Activated CD4-positive, alpha-beta memory T cell treated with anti-CD3 and anti-CD28 coated beads, Interleukin-2, amount 10 ng/mL, durations not matched to agents 7 days and 5 days (primary cell): Measurements from ENCODE around the gene EMD. TPM values are rescaled to one million over a fixed set of nuclear protein-coding genes. Genes with fewer than 3 reads are reported as not detected.

Source experiments
- CTCF ChIA-PET: fragments of 350-600 bp; sonication (Branson Sonifier 250); formaldehyde crosslinking; loops from one replicate; lab custom pipeline; 2021; ENCODE audit warnings: antibody characterized with exemption, inconsistent platforms; lab: Charles Lee
- POLR2A ChIA-PET: fragments of 350-600 bp; sonication (Branson Sonifier 250); formaldehyde crosslinking; loops from one replicate; lab custom pipeline; 2021; ENCODE audit warnings: antibody characterized with exemption; lab: Charles Lee
- DNase-seq: peaks from one replicate; pipeline ENCODE4 v3.0.0-alpha.2; 2020
- H3K27ac Mint-ChIP-seq: one replicate; pipeline ENCODE4 v1.8.0; 2021; ENCODE audit warnings: mild to moderate bottlenecking, mixed read lengths
- H3K27me3 Mint-ChIP-seq: one replicate; pipeline ENCODE4 v1.8.0; 2021; ENCODE audit warnings: mixed read lengths
- H3K36me3 Mint-ChIP-seq: one replicate; pipeline ENCODE4 v1.8.0; 2021; ENCODE audit warnings: low read depth, mixed read lengths
- H3K4me1 Mint-ChIP-seq: one replicate; pipeline ENCODE4 v1.8.0; 2021; ENCODE audit warnings: mixed read lengths
- H3K4me3 Mint-ChIP-seq: one replicate; pipeline ENCODE4 v1.8.0; 2021; ENCODE audit warnings: mild to moderate bottlenecking, mixed read lengths
- H3K9me3 Mint-ChIP-seq: one replicate; pipeline ENCODE4 v1.8.0; 2021; ENCODE audit warnings: mixed read lengths
- total RNA-seq, 2 experiments: library from RNA; stranded (reverse); gene quantifications; one replicate each; pipeline ENCODE4 v1.2.3, GENCODE V29; 2021

The EMD gene
- total RNA-seq, 2 experiments from 2014 or later, result 65.5 to 66.0 TPM

- DNase-seq, result no peak
- POLR2A ChIA-PET, result interaction anchor here (7.2 kb wide), 1 partner anchor 8 kb away, joined by 103 read pairs; the partner anchor contains the start of genes DNASE1L1 and TAFAZZIN
- Mint-ChIP-seq H3K4me1 (peaks cover 12% of the 10 kb centered on the region), H3K36me3 (peaks cover 36% of the 10 kb centered on the region), H3K4me3 (no peak overlapping the region), H3K27me3 (no peaks in the 10 kb centered on the region), H3K27ac (no peak overlapping the region), H3K9me3 (no peaks in the 10 kb centered on the region)
- CTCF ChIA-PET, result no interaction called here
These were observed 24.1 kb downstream of the EMD start for GRCh38 chrX:154403192-154403591.

GRCh38 chrX:154403858-154404257 is 24.8 kb downstream of the EMD start:
- Mint-ChIP-seq H3K9me3 (no peaks in the 10 kb centered on the region), H3K4me3 (no peak overlapping the region), H3K27me3 (no peaks in the 10 kb centered on the region), H3K4me1 (peaks cover 16% of the 10 kb centered on the region), H3K36me3 (peaks cover 33% of the 10 kb centered on the region), H3K27ac (no peak overlapping the region)
- DNase-seq, result no peak
- ChIA-PET CTCF (no interaction called here), POLR2A (no interaction called here)

- DNase-seq, result no peak
- Mint-ChIP-seq H3K4me1 (peaks cover 14% of the 10 kb centered on the region), H3K4me3 (no peak overlapping the region), H3K36me3 (peaks cover 25% of the 10 kb centered on the region), H3K9me3 (no peaks in the 10 kb centered on the region), H3K27ac (no peak overlapping the region), H3K27me3 (no peaks in the 10 kb centered on the region)
- ChIA-PET CTCF (no interaction called here), POLR2A (no interaction called here)
These were observed 25.6 kb downstream of the EMD start for GRCh38 chrX:154404625-154405192.

- H3K4me1 Mint-ChIP-seq, result peaks cover 18% of the 10 kb centered on the region
- no peaks in the 10 kb centered on the region for H3K27me3 Mint-ChIP-seq
- H3K9me3 Mint-ChIP-seq, result no peaks in the 10 kb centered on the region
- H3K36me3 Mint-ChIP-seq, result peaks cover 15% of the 10 kb centered on the region
- peak overlapping the region; percentile 61 for H3K4me3 Mint-ChIP-seq
- CTCF ChIA-PET, result no interaction called here
- no peak for DNase-seq
- no peak overlapping the region for H3K27ac Mint-ChIP-seq
- POLR2A ChIA-PET, result interaction anchor here (4.6 kb wide), 1 partner anchor 9 kb away, joined by 103 read pairs; the partner anchor contains the start of gene RPL10
These were observed 29.6 kb downstream of the EMD start for GRCh38 chrX:154408659-154409221.

- peak within 1 kb of the TSS; percentile 61 for H3K4me3 Mint-ChIP-seq
- no peaks in the 10 kb centered on the region for H3K9me3 Mint-ChIP-seq
- no peak for DNase-seq
- peak within 1 kb of the TSS; percentile 67 for H3K27ac Mint-ChIP-seq
- CTCF ChIA-PET, result interaction anchor here (1.6 kb wide), 1 partner anchor 11 kb away, joined by 5 read pairs; the partner anchor contains the start of gene RPL10
- peaks cover 18% of the 10 kb centered on the region for H3K36me3 Mint-ChIP-seq
- peaks cover 18% of the 10 kb centered on the region for H3K4me1 Mint-ChIP-seq
- H3K27me3 Mint-ChIP-seq, result no peaks in the 10 kb centered on the region
- POLR2A ChIA-PET, result interaction anchor here (1.0 to 4.8 kb wide), 4 partner anchors 10 to 107 kb away, joined by 4 to 103 read pairs (median 22); partner anchors contain the start of genes ATP6AP1, FAM3A, RPL10 and SLC10A3
These were observed 30.3 kb downstream of the EMD start, which contains the start of gene DNASE1L1 for GRCh38 chrX:154409222-154409871. Gene DNASE1L1 (minus strand): TSS chrX:154409254. CDS start chrX:154405568, 3,686 bp downstream.

GRCh38 chrX:154411981-154412340 is 32.9 kb downstream of the EMD start:
- CTCF ChIA-PET, result interaction anchor here (1.0 to 1.6 kb wide), 4 partner anchors 13 to 485 kb away, joined by 3 to 5 read pairs (median 4); partner anchors contain the start of genes ARHGAP4 and RPL10
- POLR2A ChIA-PET, result interaction anchor here (0.7 to 4.8 kb wide), 14 partner anchors 9 to 485 kb away, joined by 3 to 103 read pairs (median 4); partner anchors contain the start of genes ARHGAP4, ATP6AP1, FAM50A and IKBKG
- Mint-ChIP-seq H3K9me3 (no peaks in the 10 kb centered on the region), H3K27me3 (no peaks in the 10 kb centered on the region), H3K36me3 (peaks cover 21% of the 10 kb centered on the region), H3K4me1 (peaks cover 18% of the 10 kb centered on the region), H3K27ac (peak overlapping the region; percentile 92), H3K4me3 (peak overlapping the region; percentile 81)
- DNase-seq, result peak; percentile 63

GRCh38 chrX:154412468-154412867 is 33.4 kb downstream of the EMD start:
- peaks cover 21% of the 10 kb centered on the region for H3K36me3 Mint-ChIP-seq
- POLR2A ChIA-PET, result interaction anchor here (0.7 to 4.8 kb wide), 14 partner anchors 8 to 486 kb away, joined by 3 to 103 read pairs (median 4); partner anchors contain the start of genes ARHGAP4, ATP6AP1, FAM50A and IKBKG
- peak overlapping the region; percentile 92 for H3K27ac Mint-ChIP-seq
- DNase-seq, result peak; percentile 62
- CTCF ChIA-PET, result interaction anchor here (1.0 to 1.6 kb wide), 4 partner anchors 14 to 486 kb away, joined by 3 to 5 read pairs (median 4); partner anchors contain the start of genes ARHGAP4 and RPL10
- H3K4me1 Mint-ChIP-seq, result peaks cover 18% of the 10 kb centered on the region
- H3K9me3 Mint-ChIP-seq, result no peaks in the 10 kb centered on the region
- peak overlapping the region; percentile 81 for H3K4me3 Mint-ChIP-seq
- H3K27me3 Mint-ChIP-seq, result no peaks in the 10 kb centered on the region

- no peak overlapping the region for H3K4me3 Mint-ChIP-seq
- H3K27ac Mint-ChIP-seq, result peak overlapping the region; percentile 92
- H3K9me3 Mint-ChIP-seq, result no peaks in the 10 kb centered on the region
- ChIA-PET POLR2A (interaction anchor here (0.7 to 4.8 kb wide), 11 partner anchors 7 to 135 kb away, joined by 3 to 103 read pairs (median 4); partner anchors contain the start of genes ATP6AP1, FAM50A, IKBKG and RPL10), CTCF (interaction anchor here (1.6 kb wide), 1 partner anchor 114 kb away, joined by 4 read pairs; no protein-coding TSS in a partner anchor)
- H3K4me1 Mint-ChIP-seq, result peaks cover 18% of the 10 kb centered on the region
- no peak for DNase-seq
- peaks cover 21% of the 10 kb centered on the region for H3K36me3 Mint-ChIP-seq
- H3K27me3 Mint-ChIP-seq, result no peaks in the 10 kb centered on the region
These were observed 34.0 kb downstream of the EMD start for GRCh38 chrX:154413142-154413541.

- no peak overlapping the region for H3K27ac Mint-ChIP-seq
- DNase-seq, result no peak
- peaks cover 9% of the 10 kb centered on the region for H3K4me1 Mint-ChIP-seq
- H3K36me3 Mint-ChIP-seq, result peaks cover 23% of the 10 kb centered on the region
- no peaks in the 10 kb centered on the region for H3K9me3 Mint-ChIP-seq
- H3K27me3 Mint-ChIP-seq, result no peaks in the 10 kb centered on the region
- H3K4me3 Mint-ChIP-seq, result no peak overlapping the region
- ChIA-PET POLR2A (no interaction called here), CTCF (no interaction called here)
These were observed 38.1 kb downstream of the EMD start for GRCh38 chrX:154417157-154417556.

- no peaks in the 10 kb centered on the region for H3K27me3 Mint-ChIP-seq
- DNase-seq, result no peak
- ChIA-PET POLR2A (interaction anchor here (2.0 kb wide), 1 partner anchor 20 kb away, joined by 6 read pairs; no protein-coding TSS in a partner anchor), CTCF (no interaction called here)
- H3K36me3 Mint-ChIP-seq, result peaks cover 14% of the 10 kb centered on the region
- peaks cover 4% of the 10 kb centered on the region for H3K4me1 Mint-ChIP-seq
- H3K27ac Mint-ChIP-seq, result no peak overlapping the region
- no peak overlapping the region for H3K4me3 Mint-ChIP-seq
- H3K9me3 Mint-ChIP-seq, result no peaks in the 10 kb centered on the region
These were observed 40.1 kb downstream of the EMD start for GRCh38 chrX:154419189-154419588.

GRCh38 chrX:154419688-154420401 is 40.8 kb downstream of the EMD start:
- Mint-ChIP-seq H3K27me3 (no peaks in the 10 kb centered on the region), H3K9me3 (no peaks in the 10 kb centered on the region), H3K4me3 (no peak overlapping the region), H3K4me1 (peaks cover 6% of the 10 kb centered on the region), H3K36me3 (peaks cover 14% of the 10 kb centered on the region), H3K27ac (no peak overlapping the region)
- no peak for DNase-seq
- POLR2A ChIA-PET, result interaction anchor here (0.8 to 2.0 kb wide), 3 partner anchors 7 to 21 kb away, joined by 3 to 6 read pairs (median 4); no protein-coding TSS in a partner anchor
- CTCF ChIA-PET, result no interaction called here

- peaks cover 6% of the 10 kb centered on the region for H3K4me1 Mint-ChIP-seq
- no peaks in the 10 kb centered on the region for H3K9me3 Mint-ChIP-seq
- no peak overlapping the region for H3K4me3 Mint-ChIP-seq
- H3K36me3 Mint-ChIP-seq, result peaks cover 12% of the 10 kb centered on the region
- no peak overlapping the region for H3K27ac Mint-ChIP-seq
- ChIA-PET CTCF (interaction anchor here (0.8 kb wide), 1 partner anchor 9 kb away, joined by 5 read pairs; no protein-coding TSS in a partner anchor), POLR2A (interaction anchor here (0.6 to 2.0 kb wide), 5 partner anchors 8 to 70 kb away, joined by 3 to 6 read pairs (median 4); partner anchors contain the start of genes RPL10 and SLC10A3)
- no peak for DNase-seq
- no peaks in the 10 kb centered on the region for H3K27me3 Mint-ChIP-seq
These were observed 41.3 kb downstream of the EMD start for GRCh38 chrX:154420402-154420756.
